Stimulated activated CD4-positive, alpha-beta T cell treated with anti-CD3 and anti-CD28 coated beads, TNF-alpha, amount 100 ng/mL, for 48 hours (primary cell): Measurements from ENCODE around the gene LY6G5C.

ENCODE experiments used
- DNase-seq, 3 donors: peaks; one replicate each; pipeline ENCODE4 v3.0.0-alpha.2; 2020; ENCODE audit warnings: low read depth in 3 of 3

LY6G5C gene

GRCh38 chr6:31642798-31643570 lies 37.9 kb downstream of the LY6G5C start:
- no peak for DNase-seq

- no peak for DNase-seq
Measured at GRCh38 chr6:31641370-31641769, 39.5 kb downstream of the LY6G5C start.

GRCh38 chr6:31640612-31641011 lies 40.3 kb downstream of the LY6G5C start:
- no peak for DNase-seq

- DNase-seq: no peak
Measured at GRCh38 chr6:31639449-31639861, 41.4 kb downstream of the LY6G5C start.

GRCh38 chr6:31639043-31639442 lies 41.8 kb downstream of the LY6G5C start:
- DNase-seq: no peak

- no peak for DNase-seq
Measured at GRCh38 chr6:31636698-31637596, 43.9 kb downstream of the LY6G5C start.

GRCh38 chr6:31634969-31635575 lies 45.8 kb downstream of the LY6G5C start:
- DNase-seq: no peak

- no peak for DNase-seq
Measured at GRCh38 chr6:31634131-31634530, 46.7 kb downstream of the LY6G5C start.

- no peak for DNase-seq
Measured at GRCh38 chr6:31633447-31633846, 47.4 kb downstream of the LY6G5C start.

GRCh38 chr6:31632279-31632946 lies 48.5 kb downstream of the LY6G5C start:
- no peak for DNase-seq

- DNase-seq: no peak
Measured at GRCh38 chr6:31631681-31632278, 49.1 kb downstream of the LY6G5C start.

GRCh38 chr6:31631209-31631608 lies 49.7 kb downstream of the LY6G5C start:
- no peak for DNase-seq

- no peak for DNase-seq
Measured at GRCh38 chr6:31630177-31630934, 50.5 kb downstream of the LY6G5C start.

GRCh38 chr6:31629014-31629413 lies 51.9 kb downstream of the LY6G5C start:
- no peak for DNase-seq

GRCh38 chr6:31627690-31628287 lies 53.1 kb downstream of the LY6G5C start:
- DNase-seq: no peak

- no peak for DNase-seq
Measured at GRCh38 chr6:31626952-31627351, 53.9 kb downstream of the LY6G5C start.
